Loucy (cell line): ENCODE measurements around the gene KCNMA1.

Experiments
- H2AFZ ChIP-seq: fragments of 200-600 bp; sonication (generic); 2 replicates; pipeline ENCODE4 v1.6.0; 2016; ENCODE audit warnings: antibody characterized with exemption, mild to moderate bottlenecking, low read length, moderate library complexity
- H3F3A ChIP-seq: fragments of 200-600 bp; 2 replicates; pipeline ENCODE4 v1.6.0; 2016; ENCODE audit warnings: antibody characterized with exemption, low read depth, mild to moderate bottlenecking
- H3K27me3 ChIP-seq: fragments of 200-600 bp; sonication (generic); 2 replicates; pipeline ENCODE4 v1.6.1; 2014; ENCODE audit warnings: low read length, mild to moderate bottlenecking; ENCODE audit not compliant: insufficient read depth, poor library complexity, severe bottlenecking
- H3K36me3 ChIP-seq: fragments of 200-600 bp; sonication (generic); 2 replicates; pipeline ENCODE4 v1.6.1; 2016; ENCODE audit warnings: low read length; ENCODE audit not compliant: insufficient read depth
- H3K4me1 ChIP-seq: fragments of 200-600 bp; sonication (generic); 2 replicates; pipeline ENCODE4 v1.5.1; 2014; ENCODE audit warnings: low read length, mild to moderate bottlenecking; ENCODE audit not compliant: insufficient read depth, poor library complexity, severe bottlenecking
- H3K4me2 ChIP-seq: fragments of 200-600 bp; sonication (generic); 2 replicates; pipeline ENCODE4 v1.6.0; 2014; ENCODE audit warnings: antibody characterized with exemption, low read length, low read depth, mild to moderate bottlenecking; ENCODE audit not compliant: poor library complexity, severe bottlenecking
- H3K4me3 ChIP-seq: fragments of 200-600 bp; sonication (generic); 2 replicates; pipeline ENCODE4 v1.5.1; 2014; ENCODE audit warnings: low read length, mild to moderate bottlenecking, mixed read lengths; ENCODE audit not compliant: poor library complexity, severe bottlenecking
- H3K79me2 ChIP-seq: fragments of 200-600 bp; sonication (generic); 2 replicates; pipeline ENCODE4 v1.6.1; 2014; ENCODE audit warnings: low read length; ENCODE audit not compliant: insufficient read depth
- H3K9ac ChIP-seq: fragments of 200-600 bp; sonication (generic); 2 replicates; pipeline ENCODE4 v1.6.0; 2014; ENCODE audit warnings: mild to moderate bottlenecking, low read depth, low read length, moderate library complexity; ENCODE audit not compliant: poor library complexity, severe bottlenecking
- H3K9me2 ChIP-seq: fragments of 200-600 bp; sonication (generic); replicated peaks from 2 replicates; pipeline ENCODE4 v1.6.1; 2016; ENCODE audit warnings: low read depth, low read length, mixed read lengths
- H3K9me3 ChIP-seq: fragments of 200-600 bp; sonication (generic); 2 replicates; pipeline ENCODE4 v1.6.1; 2014; ENCODE audit warnings: mild to moderate bottlenecking, antibody characterized with exemption, low read length, low read depth; ENCODE audit not compliant: insufficient read depth
- H4K20me1 ChIP-seq: fragments of 200-600 bp; sonication (generic); 2 replicates; pipeline ENCODE4 v1.6.0; 2014; ENCODE audit warnings: antibody characterized with exemption, low read length, mild to moderate bottlenecking; ENCODE audit not compliant: insufficient read depth, poor library complexity, severe bottlenecking
- CTCF ChIP-seq: fragments of 200-600 bp; sonication (generic); conservative IDR thresholded peaks from 2 replicates; pipeline ENCODE4 v1.5.1; 2014; ENCODE audit warnings: mild to moderate bottlenecking, antibody characterized with exemption, low read length
- EZH2phosphoT487 ChIP-seq: fragments of 200-600 bp; IDR thresholded peaks from 2 replicates; pipeline ENCODE4 v1.6.1; 2018; ENCODE audit warnings: antibody characterized with exemption, mild to moderate bottlenecking, moderate library complexity, borderline replicate concordance

Gene KCNMA1

GRCh38 chr10:77452952-77453564, 184.6 kb downstream of the KCNMA1 start:
- no peaks in the 10 kb centered on the region for H3F3A ChIP-seq
- no peak overlapping the region for H2AFZ ChIP-seq
- no peaks in the 10 kb centered on the region for H3K27me3 ChIP-seq
- no peaks in the 10 kb centered on the region for H3K9me3 ChIP-seq
- no peaks in the 10 kb centered on the region for H3K36me3 ChIP-seq
- no peaks in the 10 kb centered on the region for H3K79me2 ChIP-seq
- no peaks in the 10 kb centered on the region for H4K20me1 ChIP-seq
- no peak overlapping the region for H3K9ac ChIP-seq
- H3K4me2 ChIP-seq, result no peak overlapping the region
- no peaks in the 10 kb centered on the region for H3K9me2 ChIP-seq
- TF ChIP-seq CTCF (no peak), EZH2phosphoT487 (no peak)
- H3K4me3 ChIP-seq, result no peak overlapping the region
- no peaks in the 10 kb centered on the region for H3K4me1 ChIP-seq

- Histone ChIP-seq H2AFZ (no peak overlapping the region), H3K9me3 (no peaks in the 10 kb centered on the region), H3K79me2 (no peaks in the 10 kb centered on the region), H4K20me1 (no peaks in the 10 kb centered on the region), H3K36me3 (no peaks in the 10 kb centered on the region), H3K9ac (no peak overlapping the region), H3K27me3 (no peaks in the 10 kb centered on the region), H3K4me2 (no peak overlapping the region), H3K9me2 (no peaks in the 10 kb centered on the region), H3F3A (no peaks in the 10 kb centered on the region), H3K4me1 (no peaks in the 10 kb centered on the region), H3K4me3 (no peak overlapping the region)
- no peak for TF ChIP-seq CTCF
- no peak for TF ChIP-seq EZH2phosphoT487
Observed at GRCh38 chr10:77451886-77452285, 185.7 kb downstream of the KCNMA1 start.

- Histone ChIP-seq H3K4me3 (no peak overlapping the region), H3K9me2 (no peaks in the 10 kb centered on the region), H2AFZ (no peak overlapping the region), H3K79me2 (no peaks in the 10 kb centered on the region), H3K27me3 (no peaks in the 10 kb centered on the region), H3K4me2 (no peak overlapping the region), H3K4me1 (no peaks in the 10 kb centered on the region), H3K9ac (no peak overlapping the region), H3F3A (no peaks in the 10 kb centered on the region), H4K20me1 (no peaks in the 10 kb centered on the region), H3K36me3 (no peaks in the 10 kb centered on the region), H3K9me3 (no peaks in the 10 kb centered on the region)
- no peak for TF ChIP-seq CTCF
- no peak for TF ChIP-seq EZH2phosphoT487
Observed at GRCh38 chr10:77448226-77448625, 189.4 kb downstream of the KCNMA1 start.
